Retinal pigment epithelial cell (primary cell): ENCODE measurements around the gene CHST10.
"Not testable (repeated sequence)": the region's sequence is repeated elsewhere in the genome, so short reads cannot be mapped to it uniquely, and the experiment has no call there.

ENCODE experiments used
- DNase-seq: peaks from one replicate; pipeline ENCODE4 v3.0.0-alpha.2; 2010; ENCODE audit warnings: low read depth
- H3K4me3 ChIP-seq: 2 replicates; pipeline ENCODE4 v1.5.1; 2011; ENCODE audit warnings: mild to moderate bottlenecking, low read length, control low read depth, moderate library complexity
- TF ChIP-seq, protein P1 (sequence below): conservative IDR thresholded peaks from 2 replicates; pipeline ENCODE4 v1.5.1; 2011; ENCODE audit warnings: low read depth, low read length, control low read depth, inconsistent platforms

Gene CHST10, protein sequence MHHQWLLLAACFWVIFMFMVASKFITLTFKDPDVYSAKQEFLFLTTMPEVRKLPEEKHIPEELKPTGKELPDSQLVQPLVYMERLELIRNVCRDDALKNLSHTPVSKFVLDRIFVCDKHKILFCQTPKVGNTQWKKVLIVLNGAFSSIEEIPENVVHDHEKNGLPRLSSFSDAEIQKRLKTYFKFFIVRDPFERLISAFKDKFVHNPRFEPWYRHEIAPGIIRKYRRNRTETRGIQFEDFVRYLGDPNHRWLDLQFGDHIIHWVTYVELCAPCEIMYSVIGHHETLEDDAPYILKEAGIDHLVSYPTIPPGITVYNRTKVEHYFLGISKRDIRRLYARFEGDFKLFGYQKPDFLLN

DNA sequence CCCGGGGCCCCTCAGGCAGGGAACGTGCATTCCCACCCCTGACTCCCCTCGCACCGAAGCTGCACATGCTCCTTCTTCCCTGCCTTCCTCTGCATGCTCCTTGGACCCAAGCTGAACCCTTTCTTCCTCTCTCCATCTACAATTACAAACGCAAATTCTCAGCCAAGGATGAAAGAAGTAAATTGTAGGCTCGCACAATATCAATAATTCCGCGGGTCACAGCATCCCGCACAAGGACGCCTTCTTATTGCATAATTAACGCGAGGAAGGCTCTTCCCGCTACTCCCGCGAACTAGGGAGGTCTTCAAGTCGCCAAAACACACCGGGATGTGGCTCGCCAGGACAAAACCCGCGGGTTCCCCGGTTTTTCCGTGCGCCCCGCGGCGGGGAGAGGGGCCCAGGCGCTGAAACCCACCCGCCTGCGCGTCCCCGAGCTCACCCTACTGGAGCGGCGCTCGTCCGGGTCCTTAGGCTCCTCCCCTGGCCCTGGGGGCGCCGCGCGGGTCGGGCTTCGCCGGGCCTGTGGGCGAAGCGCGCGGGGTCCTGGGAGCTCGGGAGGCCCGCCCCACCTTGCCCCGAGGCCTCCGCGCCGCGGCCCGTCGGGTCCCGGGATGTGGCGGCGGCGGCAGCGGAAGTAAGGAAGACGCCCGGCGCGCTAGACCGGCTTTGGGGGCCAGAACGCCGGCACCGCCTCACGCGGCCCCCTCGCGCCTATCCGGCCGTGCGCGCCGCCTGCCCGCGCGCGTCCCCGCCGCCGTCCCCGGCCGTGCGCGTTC, at the start of gene CHST10:
TSS of gene CHST10 (minus strand) at position 734 of the 776 bp plus-strand sequence. CDS start 10,993 bp downstream, outside the sequence.
- TF ChIP-seq, protein P1, sequence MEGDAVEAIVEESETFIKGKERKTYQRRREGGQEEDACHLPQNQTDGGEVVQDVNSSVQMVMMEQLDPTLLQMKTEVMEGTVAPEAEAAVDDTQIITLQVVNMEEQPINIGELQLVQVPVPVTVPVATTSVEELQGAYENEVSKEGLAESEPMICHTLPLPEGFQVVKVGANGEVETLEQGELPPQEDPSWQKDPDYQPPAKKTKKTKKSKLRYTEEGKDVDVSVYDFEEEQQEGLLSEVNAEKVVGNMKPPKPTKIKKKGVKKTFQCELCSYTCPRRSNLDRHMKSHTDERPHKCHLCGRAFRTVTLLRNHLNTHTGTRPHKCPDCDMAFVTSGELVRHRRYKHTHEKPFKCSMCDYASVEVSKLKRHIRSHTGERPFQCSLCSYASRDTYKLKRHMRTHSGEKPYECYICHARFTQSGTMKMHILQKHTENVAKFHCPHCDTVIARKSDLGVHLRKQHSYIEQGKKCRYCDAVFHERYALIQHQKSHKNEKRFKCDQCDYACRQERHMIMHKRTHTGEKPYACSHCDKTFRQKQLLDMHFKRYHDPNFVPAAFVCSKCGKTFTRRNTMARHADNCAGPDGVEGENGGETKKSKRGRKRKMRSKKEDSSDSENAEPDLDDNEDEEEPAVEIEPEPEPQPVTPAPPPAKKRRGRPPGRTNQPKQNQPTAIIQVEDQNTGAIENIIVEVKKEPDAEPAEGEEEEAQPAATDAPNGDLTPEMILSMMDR = no peak
- peak within 1 kb of the TSS; percentile 70 for H3K4me3 ChIP-seq
- DNase-seq = no peak

DNA sequence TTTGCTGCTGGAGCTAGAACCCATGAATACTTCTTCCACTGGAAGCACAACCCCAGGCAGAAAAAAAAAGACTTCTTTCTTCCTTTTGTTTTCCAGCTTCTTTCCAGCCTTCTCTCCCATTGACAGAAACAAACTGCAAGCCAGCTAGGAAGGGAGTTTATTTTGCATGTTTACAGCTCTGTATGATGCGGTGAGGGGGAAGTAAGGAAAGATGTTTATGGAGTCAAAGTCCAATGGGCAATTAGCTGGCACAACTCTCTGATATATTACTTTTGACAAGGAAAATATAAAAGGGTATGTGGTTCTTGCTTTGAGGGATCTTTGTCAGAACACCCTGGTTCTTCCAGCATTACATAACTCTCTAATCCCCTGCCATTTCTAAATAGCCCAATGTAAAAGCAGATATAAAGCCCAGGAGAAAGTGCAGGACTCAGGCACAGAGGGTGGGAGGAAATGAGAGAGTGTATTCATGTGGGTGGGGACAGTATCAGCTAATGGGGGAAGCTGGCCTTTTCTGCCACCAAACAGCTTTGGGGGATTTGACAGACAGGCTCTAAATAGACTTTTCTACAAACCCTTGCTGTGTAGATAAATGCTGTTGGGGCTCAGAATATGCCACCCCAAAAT, 43.5 kb upstream of the CHST10 start:
- no peak for DNase-seq
- TF ChIP-seq, protein P1 = no peak
- no peak overlapping the region for H3K4me3 ChIP-seq

DNA sequence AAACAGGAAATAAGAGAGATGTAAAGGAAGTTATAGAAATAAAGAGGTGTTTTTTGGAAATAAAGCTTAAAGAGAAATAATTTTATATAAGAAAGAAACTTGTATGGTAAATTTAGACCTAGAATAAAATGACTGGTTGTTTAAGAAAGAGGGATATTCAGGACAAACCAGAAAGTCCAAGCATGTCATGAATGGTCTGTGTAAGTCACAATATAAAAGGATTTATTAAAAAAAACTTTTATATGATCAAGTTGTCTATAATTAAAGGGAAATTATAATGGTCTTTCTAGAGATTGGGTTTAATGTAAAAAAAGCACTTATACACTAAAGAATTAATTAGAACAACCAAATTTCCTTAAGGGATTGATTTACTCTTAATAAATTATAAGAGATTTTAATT, 38.9 kb upstream of the CHST10 start:
- not testable (repeated sequence) for DNase-seq, H3K4me3 ChIP-seq

DNA sequence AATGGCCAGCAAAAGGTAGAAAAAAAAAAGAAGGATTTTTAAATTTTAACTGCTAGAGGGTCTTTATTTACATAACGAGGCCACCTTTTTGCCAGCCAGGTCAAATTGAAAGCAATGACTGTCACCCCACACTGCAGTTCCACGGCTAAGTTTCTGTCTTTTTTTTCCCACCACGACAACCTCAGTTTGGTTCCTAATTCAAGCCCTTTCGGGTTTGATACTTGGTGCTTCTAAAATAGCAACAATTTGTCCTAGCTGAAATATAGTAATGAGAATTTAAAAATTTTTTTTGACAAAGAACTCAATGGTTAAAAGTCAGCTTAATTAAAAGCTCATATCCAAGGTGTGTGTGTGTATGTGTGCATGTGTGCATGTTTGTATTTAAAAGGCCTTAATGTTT, 36.4 kb upstream of the CHST10 start:
- no peak for DNase-seq
- TF ChIP-seq, protein P1 = no peak
- H3K4me3 ChIP-seq = no peak overlapping the region

DNA sequence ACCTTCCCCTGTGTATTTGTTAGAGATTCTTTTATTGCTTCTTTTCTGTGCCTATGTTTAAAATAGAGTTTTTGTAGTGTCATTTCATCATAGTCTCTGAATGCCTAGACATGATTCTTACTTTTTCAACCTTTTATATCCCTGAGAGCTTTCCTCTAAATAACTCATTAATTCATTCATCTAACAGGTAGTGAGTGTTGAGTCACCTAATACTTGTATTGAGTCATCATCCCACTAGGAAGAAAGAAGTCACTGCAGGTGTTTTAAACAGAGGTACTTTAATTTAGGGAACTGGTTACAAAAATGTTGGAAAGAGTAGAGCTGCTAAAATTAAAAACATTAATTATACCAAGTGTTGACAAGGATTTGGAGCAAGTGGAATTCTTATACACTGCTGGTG, 34.3 kb upstream of the CHST10 start:
- no peak for DNase-seq
- TF ChIP-seq, protein P1 = no peak
- no peak overlapping the region for H3K4me3 ChIP-seq

DNA sequence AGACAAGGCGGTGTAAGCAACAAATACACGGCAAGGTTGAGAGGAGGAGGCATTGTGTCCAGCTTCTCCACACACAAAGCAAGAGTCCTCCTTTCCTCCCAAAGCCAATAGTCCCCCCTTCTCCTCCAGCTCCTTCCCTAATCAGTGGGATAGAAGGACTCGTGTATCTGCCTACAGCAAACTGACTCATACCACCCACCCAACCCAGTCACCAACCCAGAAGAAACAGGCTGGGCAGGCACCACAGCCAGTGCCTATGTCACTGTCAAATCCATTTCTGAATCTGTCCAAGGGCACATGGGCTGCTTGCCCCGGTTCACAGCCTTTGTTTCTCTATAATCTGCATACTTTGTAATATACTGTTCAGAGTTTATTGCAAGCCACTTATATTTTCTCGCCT, 33.6 kb upstream of the CHST10 start:
- no peak overlapping the region for H3K4me3 ChIP-seq
- DNase-seq = no peak
- TF ChIP-seq, protein P1 = no peak

DNA sequence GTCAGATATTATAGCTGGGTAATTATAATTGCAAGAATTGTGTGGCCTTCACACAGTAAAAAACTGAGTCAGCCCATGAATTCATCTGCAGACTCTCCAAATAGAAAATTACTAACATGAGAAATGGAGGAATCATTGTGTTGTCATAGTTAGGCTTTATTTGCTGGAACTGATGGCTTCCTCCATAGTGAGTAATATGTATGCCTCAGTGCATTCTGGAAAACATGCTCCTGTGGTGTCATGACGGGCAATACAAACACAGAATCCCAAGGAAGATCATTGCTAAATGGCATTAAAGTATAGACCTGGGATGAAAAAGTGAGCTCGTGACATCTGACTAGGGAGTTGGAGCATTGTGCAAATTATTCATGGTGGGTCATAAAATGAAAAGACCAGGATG, 29.2 kb upstream of the CHST10 start:
- DNase-seq = no peak
- no peak overlapping the region for H3K4me3 ChIP-seq
- TF ChIP-seq, protein P1 = no peak
